Activated B cell treated with CpG ODN at 0.5 μM for 24 hours (primary cell): ENCODE measurements around the gene NAPB. TPM values are rescaled to one million over a fixed set of nuclear protein-coding genes. Genes with fewer than 3 reads are reported as not detected.

Source experiments
- ATAC-seq: fragments of 200-7000 bp; cut with Tn5 transposase; one replicate; pipeline ENCODE4 v1.10.0; 2021; ENCODE audit warnings: low read depth, mild to moderate bottlenecking, moderate library complexity
- CTCF ChIA-PET: fragments of 350-600 bp; sonication (Branson Sonifier 250); formaldehyde crosslinking; loops from one replicate; lab custom pipeline; 2021; ENCODE audit warnings: antibody characterized with exemption; lab: Charles Lee
- POLR2A ChIA-PET: fragments of 350-600 bp; sonication (Branson Sonifier 250); formaldehyde crosslinking; loops from one replicate; lab custom pipeline; 2021; ENCODE audit warnings: antibody characterized with exemption; lab: Charles Lee
- DNase-seq: peaks from one replicate; pipeline ENCODE4 v3.0.0; 2022
- H3K27ac Mint-ChIP-seq: one replicate; pipeline ENCODE4 v1.8.0; 2020; ENCODE audit warnings: mixed read lengths
- H3K27me3 Mint-ChIP-seq: one replicate; pipeline ENCODE4 v1.8.0; 2021; ENCODE audit warnings: mixed read lengths
- H3K36me3 Mint-ChIP-seq: one replicate; pipeline ENCODE4 v1.8.0; 2021; ENCODE audit warnings: low read depth, mixed read lengths
- H3K4me1 Mint-ChIP-seq: one replicate; pipeline ENCODE4 v1.8.0; 2021; ENCODE audit warnings: mixed read lengths
- H3K4me3 Mint-ChIP-seq: one replicate; pipeline ENCODE4 v1.8.0; 2020; ENCODE audit warnings: mild to moderate bottlenecking, mixed read lengths
- H3K9me3 Mint-ChIP-seq: one replicate; pipeline ENCODE4 v1.8.0; 2020; ENCODE audit warnings: mixed read lengths
- intact Hi-C: fragments of 100-400 bp; cut with micrococcal nuclease; formaldehyde crosslinking; loops from one replicate; pipeline ENCODE4 v1.15.1; 2024
- total RNA-seq: library from RNA; stranded (reverse); gene quantifications from 2 replicates; pipeline ENCODE4 v1.2.3, GENCODE V29; 2022
- TF ChIP-seq, protein P1 (sequence below): fragments of 200-600 bp; IDR thresholded peaks from one replicate; pipeline ENCODE4 v1.8.0; 2022; ENCODE audit warnings: antibody characterized with exemption, mild to moderate bottlenecking

The NAPB gene
- total RNA-seq, 1 donor from 2014 or later = 7.8 TPM

DNA sequence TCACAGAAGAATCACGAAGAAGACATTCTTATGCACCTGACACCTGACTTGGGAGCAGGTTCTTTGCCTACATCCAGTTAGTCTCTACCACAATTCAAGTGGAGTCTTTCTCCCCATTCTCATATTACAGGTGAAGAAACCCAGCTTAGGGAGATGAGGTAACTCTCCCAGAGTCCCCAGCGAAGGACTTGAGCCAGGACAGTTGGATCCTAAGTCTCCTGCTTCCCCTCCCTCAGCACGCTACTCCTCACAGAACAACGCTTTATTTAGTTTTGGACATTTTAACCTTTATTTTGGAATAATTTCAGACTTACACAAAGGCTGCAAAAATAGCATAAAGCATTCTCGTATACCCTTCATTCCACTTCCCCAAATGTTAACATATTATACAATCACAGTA is 17.4 kb upstream of the NAPB start:
- CTCF ChIA-PET = no interaction called here
- DNase-seq (no peak), ATAC-seq (no peak)
- Mint-ChIP-seq H3K4me3 (no peak overlapping the region), H3K27ac (no peak overlapping the region), H3K36me3 (no peaks in the 10 kb centered on the region), H3K27me3 (peaks cover 5% of the 10 kb centered on the region), H3K9me3 (no peaks in the 10 kb centered on the region), H3K4me1 (no peaks in the 10 kb centered on the region)
- TF ChIP-seq, protein P1, sequence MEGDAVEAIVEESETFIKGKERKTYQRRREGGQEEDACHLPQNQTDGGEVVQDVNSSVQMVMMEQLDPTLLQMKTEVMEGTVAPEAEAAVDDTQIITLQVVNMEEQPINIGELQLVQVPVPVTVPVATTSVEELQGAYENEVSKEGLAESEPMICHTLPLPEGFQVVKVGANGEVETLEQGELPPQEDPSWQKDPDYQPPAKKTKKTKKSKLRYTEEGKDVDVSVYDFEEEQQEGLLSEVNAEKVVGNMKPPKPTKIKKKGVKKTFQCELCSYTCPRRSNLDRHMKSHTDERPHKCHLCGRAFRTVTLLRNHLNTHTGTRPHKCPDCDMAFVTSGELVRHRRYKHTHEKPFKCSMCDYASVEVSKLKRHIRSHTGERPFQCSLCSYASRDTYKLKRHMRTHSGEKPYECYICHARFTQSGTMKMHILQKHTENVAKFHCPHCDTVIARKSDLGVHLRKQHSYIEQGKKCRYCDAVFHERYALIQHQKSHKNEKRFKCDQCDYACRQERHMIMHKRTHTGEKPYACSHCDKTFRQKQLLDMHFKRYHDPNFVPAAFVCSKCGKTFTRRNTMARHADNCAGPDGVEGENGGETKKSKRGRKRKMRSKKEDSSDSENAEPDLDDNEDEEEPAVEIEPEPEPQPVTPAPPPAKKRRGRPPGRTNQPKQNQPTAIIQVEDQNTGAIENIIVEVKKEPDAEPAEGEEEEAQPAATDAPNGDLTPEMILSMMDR = no peak
- POLR2A ChIA-PET = no interaction called here
- intact Hi-C loops = no loop called here

DNA sequence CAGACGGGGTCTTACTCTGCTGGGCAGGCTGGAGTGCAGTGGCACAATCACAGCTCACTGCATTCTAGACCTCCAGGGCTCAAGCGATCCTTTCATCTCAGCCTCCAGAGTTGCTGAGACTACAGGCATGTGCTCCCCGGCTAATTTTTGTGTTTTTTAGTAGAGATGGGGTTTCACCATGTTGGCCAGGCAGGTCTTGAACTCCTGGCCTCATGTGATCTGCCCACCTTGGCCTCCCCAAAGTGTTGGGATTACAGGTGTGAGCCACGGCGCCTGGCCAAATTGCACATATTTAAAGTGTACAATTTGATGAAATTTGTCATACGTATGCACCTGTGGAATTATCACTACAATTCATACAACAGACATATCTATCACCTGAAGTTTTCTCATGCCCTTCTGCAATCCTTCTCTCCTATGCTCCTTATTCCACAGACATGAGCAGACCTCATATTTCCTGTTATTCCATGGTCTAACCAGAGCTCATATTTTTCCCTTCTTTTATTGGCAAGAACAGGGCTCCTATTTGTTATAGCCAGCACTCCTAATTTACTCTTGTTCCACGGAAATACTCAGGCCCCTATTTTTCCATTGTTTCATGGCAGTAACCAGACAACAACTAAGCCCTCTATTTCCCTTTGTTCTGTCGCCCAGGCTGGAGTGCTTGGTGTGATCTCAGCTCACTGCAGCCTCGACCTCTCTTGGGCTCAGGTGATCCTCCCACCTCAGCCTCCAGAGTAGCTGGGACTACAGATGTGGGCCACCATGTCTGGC is 16.0 kb upstream of the NAPB start:
- intact Hi-C loops = no loop called here

DNA sequence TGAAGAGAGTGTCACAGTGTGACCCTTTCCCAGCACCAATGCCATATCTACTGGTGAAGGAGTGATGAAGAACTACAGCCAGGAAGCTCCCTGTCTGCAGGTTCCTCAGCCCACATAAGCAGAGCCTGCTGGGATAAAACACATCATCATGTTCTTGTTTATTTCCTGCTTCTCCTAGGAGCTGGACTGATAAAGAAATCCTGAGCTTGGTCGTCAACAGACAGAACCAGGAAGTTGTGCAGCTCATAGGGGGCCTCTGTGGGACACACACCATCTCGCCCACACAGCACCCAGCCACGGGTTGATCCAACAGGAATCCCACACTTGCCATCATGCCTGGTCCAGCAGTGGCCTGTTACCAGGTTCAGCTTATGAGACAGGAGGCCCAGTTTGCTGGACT is 15.4 kb upstream of the NAPB start:
- TF ChIP-seq, protein P1 = no peak
- Mint-ChIP-seq H3K4me3 (no peak overlapping the region), H3K4me1 (no peaks in the 10 kb centered on the region), H3K27ac (no peak overlapping the region), H3K27me3 (peaks cover 3% of the 10 kb centered on the region), H3K9me3 (no peaks in the 10 kb centered on the region), H3K36me3 (no peaks in the 10 kb centered on the region)
- ChIA-PET POLR2A (no interaction called here), CTCF (no interaction called here)
- DNase-seq (no peak), ATAC-seq (no peak)
- intact Hi-C loops = no loop called here

More for the DNA sequence above, 16.0 kb upstream of the NAPB start:
- ChIA-PET POLR2A (no interaction called here), CTCF (no interaction called here)
- no peak for ATAC-seq
- no peaks in the 10 kb centered on the region for H3K9me3 Mint-ChIP-seq
- no peaks in the 10 kb centered on the region for H3K36me3 Mint-ChIP-seq
- no peak for DNase-seq
- no peak overlapping the region for H3K27ac Mint-ChIP-seq
- TF ChIP-seq, protein P1 = no peak
- H3K4me3 Mint-ChIP-seq = no peak overlapping the region
- peaks cover 5% of the 10 kb centered on the region for H3K27me3 Mint-ChIP-seq
- H3K4me1 Mint-ChIP-seq = no peaks in the 10 kb centered on the region

- POLR2A ChIA-PET = no interaction called here
- H3K9me3 Mint-ChIP-seq = no peaks in the 10 kb centered on the region
- TF ChIP-seq, protein P1 = no peak
- intact Hi-C loops = no loop called here
- H3K36me3 Mint-ChIP-seq = no peaks in the 10 kb centered on the region
- H3K4me1 Mint-ChIP-seq = no peaks in the 10 kb centered on the region
- H3K27ac Mint-ChIP-seq = no peak overlapping the region
- CTCF ChIA-PET = interaction anchor here (2.3 kb wide), 1 partner anchor 7 kb away, joined by 9 read pairs; no protein-coding TSS in a partner anchor
- peaks cover 3% of the 10 kb centered on the region for H3K27me3 Mint-ChIP-seq
- DNase-seq (no peak), ATAC-seq (no peak)
- no peak overlapping the region for H3K4me3 Mint-ChIP-seq
Measured at GRCh38 chr20:23435626-23436539, 14.6 kb upstream of the NAPB start.
